Stimulated activated CD8-positive, alpha-beta memory T cell treated with anti-CD3 and anti-CD28 coated beads, Interleukin-2, amount 100 ng/mL, for 1 hour (primary cell): ENCODE data around the gene LRGUK.
"Not testable (repeated sequence)": the region's sequence is repeated elsewhere in the genome, so short reads cannot be mapped to it uniquely, and the experiment has no call there.

ENCODE experiments used
- DNase-seq, 2 donors: peaks; one replicate each; pipeline ENCODE4 v3.0.0-alpha.2; 2020; ENCODE audit warnings: low read depth in 2 of 2

LRGUK gene

DNA sequence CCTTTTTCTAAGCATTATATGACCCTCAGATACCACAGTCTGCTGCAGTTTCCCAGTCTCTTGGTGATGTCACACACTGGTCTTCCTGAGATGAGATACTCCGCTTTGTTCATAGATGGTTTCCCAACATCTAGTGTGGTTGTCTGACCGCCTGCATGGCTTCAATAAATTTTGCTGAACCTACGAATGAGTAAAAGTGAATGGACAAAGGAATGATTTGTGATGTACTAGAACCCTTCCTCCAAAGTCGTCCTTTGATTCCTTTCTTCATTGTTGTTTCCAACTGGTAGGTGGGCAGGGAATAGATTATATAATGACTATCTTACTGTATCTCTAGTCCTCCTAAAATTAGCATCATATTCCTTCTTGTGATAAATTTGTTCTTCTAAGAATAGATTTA lies 107.1 kb downstream of the LRGUK start:
- DNase-seq, result no peak

DNA sequence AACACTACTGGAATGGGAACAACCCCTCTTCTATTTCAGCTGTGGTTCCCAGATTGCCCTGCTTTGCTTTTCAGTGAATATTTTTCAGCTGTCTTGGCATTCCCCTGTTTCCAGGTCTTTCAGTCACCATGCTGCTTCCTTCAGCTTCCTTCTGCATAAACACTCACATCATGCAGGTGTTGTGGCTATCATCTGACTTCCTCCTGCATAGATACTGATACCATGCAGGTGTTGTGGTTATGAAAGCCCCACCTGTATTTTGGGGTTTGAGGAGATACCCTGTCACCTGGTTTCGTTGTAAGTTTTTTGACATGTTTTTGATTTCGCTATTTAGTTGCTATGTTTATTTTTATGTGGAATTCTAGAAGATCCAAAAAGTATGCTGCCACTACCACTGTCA lies 118.1 kb downstream of the LRGUK start:
- no peak for DNase-seq

DNA sequence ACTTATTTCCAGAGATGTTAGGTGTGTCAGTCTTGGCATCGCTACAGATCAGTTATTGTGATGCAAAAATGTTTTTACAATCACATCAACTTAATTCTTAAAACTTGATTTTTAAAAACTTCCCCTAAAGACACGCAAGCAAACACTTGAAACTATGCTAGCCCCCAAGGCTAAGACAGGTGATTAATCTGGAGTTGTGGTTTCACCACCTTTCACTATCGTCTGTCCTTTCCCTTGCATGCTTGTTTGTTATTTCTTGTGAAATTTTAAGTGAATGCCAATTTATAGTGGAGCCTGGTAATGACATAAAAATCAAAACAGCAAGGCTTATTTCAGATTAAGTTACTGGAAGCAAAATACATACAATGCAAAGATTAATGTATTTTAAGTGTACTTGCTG lies 119.2 kb downstream of the LRGUK start:
- no peak for DNase-seq

DNA sequence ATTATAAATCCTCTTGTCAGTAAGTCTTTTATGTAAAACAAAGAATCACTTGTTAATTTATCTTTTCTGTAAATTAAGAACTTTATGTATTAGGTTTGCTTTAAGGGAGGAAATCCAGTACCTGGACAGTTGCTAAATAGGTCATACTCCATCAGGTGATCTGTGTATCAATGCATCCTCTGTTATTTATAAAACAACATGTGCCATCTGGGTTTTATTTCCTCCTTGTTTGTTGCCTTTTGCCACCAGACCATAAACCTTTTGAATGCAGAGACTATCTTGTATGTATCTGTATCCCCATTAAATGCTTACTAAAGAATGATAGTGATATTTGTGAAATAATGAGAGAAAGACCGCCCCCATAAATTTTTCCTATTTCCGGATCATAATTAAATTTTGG lies 119.6 kb downstream of the LRGUK start:
- no peak for DNase-seq

DNA sequence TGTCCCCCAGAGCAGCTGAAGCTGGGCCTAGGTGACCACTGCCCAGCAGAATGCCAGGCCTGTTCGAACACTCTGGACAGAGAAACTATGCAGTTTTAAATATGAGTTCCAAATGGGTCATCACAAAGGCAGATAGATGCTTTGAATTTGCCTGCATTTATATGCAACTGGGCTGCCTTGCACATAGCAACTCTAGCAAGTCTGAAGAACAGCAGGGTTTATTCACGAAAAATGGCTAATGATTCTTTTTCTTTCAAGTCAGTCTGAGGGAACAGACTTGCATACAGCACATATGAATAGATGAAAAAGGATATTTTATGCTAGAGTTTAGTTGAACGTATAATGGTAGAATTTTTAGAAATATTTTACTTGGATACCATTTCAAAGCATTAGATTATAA lies 121.1 kb downstream of the LRGUK start:
- DNase-seq, result no peak

DNA sequence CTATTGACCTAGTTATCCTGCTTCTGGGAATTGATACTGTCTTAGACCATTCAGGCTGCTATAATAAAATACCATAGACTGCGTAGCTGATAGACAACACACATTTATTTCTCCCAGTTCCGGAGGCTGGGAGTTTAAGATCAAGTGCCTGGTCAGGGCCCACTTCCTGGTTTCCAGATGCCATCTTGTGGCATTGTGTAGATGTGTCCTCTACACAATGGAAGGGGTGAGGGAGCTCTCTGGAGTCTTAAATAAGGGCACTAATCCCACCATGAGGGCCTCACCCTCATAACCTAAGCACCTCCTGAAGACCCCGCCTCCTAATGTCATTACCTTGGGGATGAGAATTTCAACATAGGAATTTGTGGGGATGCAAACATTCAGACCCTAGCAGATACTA lies 127.2 kb downstream of the LRGUK start:
- no peak for DNase-seq

DNA sequence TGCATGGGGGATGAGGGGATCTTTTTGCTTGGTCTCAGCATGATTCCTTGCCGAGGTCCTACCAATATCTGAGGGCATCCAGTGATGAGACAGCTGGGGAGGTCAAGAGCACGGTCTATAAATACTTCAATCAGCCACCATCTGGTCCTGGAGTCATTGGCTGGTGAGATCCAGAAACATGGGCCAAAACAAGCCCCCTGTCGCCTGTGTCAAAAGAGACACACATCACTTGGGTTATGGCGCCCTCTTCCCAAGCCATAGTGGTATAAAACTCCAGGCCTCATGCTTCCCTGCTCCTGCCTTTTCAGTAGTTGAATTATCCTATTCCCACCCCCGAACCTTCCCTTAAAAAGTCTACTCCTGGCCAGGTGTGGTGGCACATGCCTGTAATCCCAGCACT lies 128.7 kb downstream of the LRGUK start:
- DNase-seq, result no peak

DNA sequence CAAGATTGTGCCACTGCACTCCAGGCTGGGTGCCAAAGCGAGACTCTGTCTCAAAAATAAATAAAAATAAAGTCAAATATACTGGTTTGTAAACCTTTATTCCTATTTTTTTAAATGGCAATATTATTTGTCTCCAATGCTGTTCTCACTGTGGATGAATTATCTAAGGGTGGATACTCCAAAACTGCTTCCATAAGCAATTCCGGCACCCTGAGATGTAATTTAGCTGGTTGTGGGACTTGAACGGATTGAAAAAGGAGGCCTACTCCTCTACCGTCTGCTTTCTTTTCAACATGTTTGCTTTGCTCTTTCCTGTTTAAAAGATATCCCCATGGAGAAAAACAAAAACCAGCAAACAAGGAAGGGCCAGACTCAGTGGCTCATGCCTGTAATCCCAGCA lies 135.2 kb downstream of the LRGUK start:
- DNase-seq, result no peak

DNA sequence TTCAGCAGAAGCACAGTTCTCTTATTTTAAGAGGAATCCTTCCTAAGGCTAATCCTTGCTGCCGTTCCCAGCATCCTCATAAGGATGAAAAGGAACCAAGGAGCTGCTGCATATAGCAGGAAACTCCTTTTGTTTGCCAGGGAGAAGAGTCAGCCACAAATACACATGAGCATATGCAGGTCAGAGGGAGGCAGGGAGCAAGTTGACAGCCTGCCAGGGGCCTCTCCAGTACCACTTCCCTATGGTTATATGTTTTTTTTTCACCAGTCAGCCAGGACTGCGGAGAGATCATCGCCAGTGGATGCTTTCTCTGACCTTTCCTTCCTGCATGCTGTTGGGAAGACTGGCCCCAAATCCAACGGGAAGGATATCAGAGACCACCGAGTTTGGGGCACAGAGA lies 149.8 kb downstream of the LRGUK start:
- DNase-seq, result no peak

DNA sequence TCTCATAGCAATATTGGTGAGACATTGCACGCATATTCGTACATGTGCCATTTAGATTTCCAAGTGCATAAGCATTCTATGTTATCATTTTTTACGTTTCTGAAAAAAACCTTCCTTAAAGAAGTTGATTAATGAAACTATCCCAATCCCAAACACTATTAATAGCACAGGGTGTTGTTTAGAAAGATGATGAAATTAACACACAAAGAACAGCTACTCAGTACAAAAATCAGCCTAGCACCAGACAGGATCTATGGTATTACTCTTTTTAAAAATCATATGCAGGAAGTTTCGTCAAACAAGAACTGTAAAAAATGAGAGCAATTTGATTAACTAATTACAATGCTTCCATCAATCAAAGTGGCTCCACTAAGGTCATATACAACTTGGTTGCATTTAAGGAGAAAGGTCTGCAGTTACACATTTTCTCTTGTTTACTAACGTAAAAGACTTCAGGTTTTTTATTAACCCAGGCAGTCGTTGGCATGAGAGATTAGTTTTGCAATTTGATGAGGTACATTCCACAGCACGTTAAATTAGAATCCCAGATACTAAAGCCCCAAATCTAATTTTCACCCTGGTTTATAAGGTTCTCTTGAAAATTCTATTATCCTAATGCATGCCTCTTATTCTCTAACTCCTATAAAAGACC lies 151.5 kb downstream of the LRGUK start:
- DNase-seq, result no peak

DNA sequence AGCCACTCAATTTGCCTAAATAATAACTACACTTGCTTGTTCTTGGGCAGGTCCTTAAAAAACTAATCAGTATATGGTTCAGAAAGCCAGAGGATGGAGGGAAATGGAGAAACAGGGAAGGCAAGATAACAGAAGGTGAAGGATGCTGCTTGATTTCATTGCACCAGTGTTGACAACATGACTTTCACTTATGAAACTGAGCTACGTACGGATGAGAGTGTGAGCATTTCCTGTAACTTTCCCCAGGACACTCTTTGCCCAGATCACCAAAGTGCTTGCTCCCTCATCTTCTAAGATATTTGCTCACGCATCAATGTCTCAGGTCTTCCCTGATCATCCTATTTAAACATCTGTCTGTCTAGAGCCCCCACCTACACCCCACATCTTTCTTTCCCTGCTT lies 152.2 kb downstream of the LRGUK start:
- no peak for DNase-seq

DNA sequence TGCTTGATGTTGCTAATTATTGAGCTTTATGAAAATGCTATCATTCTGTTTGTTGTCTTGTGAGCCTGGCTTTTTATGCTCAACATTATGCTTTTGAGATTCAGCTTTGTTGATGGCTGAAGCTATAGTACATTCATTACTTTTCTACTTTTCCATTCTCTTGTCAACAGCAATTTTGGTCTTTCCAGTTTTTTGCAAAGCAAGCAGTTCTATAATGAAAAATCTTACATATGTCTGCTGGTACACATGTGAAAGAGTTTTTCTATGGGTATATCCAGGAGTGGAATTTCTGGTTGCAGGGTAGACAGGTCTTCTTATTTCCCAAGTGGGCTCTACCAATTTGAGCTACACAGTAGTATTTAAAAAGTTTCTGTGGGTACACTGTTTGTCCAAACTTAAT lies 152.8 kb downstream of the LRGUK start:
- DNase-seq, result no peak

DNA sequence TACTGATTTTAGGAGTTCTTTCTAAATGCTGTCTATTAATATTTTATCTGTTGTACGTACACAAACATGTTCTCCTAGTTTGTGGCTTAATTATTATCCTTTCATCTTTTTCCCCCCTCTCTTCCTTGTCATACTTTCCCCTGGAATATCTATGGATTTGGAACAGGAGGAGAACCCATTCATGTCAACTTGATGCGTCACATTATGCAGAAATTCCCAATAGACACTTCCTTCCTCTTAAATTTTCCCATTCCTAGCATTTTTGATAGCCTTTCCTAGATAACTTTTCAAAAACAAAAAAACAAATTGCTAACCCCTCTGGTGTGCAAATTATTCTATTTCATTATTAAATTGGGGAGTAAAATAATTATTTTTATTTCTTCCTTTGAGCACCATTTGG lies 153.4 kb downstream of the LRGUK start:
- no peak for DNase-seq

DNA sequence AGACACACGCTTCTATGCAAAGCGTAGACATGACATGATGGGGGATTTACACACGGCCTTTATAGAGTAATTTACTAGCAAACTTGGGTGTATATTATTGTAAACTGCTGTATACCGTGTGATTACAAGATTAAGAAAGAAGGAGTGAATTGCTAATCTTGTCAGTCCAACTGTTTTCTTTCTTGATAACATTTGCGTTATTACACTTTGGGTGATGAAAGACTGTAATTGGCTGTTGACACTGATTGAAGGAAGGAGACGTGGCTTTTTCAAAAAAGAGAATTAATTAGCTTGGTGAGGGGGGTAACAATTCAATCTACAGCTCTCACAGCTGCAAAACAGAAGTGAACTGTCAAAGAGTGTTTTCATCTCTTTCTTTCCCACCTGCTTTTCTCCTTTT lies 156.9 kb downstream of the LRGUK start:
- no peak for DNase-seq

DNA sequence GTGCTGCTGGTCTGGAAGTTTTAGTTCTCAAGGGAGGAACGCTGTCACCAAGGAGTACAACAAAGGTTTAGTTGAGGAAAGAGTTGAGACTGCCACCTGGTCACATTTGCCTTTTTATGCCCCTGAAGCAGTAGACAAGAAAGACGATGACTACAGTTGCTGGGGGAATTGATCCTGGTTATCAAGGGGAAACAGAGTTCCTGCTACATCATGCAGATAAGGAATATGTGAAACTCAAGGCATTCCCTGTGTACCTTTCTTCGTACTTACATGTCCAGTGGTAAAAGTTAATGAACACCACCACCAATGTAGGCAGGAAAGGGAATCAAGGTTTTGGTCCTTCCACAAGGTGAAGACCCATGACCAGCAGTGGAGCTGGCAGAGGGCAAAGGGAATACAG lies 157.8 kb downstream of the LRGUK start:
- no peak for DNase-seq

DNA sequence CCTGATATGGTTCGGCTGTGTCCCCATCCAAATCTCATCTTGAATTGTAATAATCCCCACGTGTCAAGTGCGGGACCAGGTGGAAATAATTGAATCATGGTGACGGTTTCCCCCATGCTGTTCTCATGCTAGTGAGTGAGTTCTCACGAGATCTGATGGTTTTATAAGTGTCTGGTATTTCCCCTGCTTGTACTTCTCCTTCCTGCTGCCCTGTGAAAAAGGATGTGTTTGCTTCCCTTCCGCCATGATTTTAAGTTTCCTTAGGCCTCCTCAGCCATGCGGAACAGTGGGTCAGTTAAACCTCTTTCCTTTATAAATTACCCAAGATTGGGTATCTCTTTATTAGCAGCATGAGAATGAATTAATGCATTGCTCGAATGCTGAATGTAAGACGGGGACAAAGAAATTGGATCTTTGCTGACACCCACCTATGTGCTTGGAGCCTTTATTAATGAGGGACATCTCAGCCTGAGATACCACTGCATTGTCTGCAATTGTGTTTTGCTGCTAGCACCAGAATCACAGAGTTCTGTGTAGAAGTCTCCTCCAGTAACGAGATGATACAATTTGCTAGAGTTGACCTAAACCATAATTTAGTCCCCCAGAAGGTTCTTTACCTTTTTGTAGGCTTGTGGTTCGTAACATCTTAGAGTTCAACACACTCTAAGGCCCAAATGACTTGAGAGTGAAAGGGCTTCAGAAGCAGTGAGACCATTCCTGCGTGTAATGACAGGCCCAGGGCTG lies 160.9 kb downstream of the LRGUK start:
- no peak for DNase-seq

DNA sequence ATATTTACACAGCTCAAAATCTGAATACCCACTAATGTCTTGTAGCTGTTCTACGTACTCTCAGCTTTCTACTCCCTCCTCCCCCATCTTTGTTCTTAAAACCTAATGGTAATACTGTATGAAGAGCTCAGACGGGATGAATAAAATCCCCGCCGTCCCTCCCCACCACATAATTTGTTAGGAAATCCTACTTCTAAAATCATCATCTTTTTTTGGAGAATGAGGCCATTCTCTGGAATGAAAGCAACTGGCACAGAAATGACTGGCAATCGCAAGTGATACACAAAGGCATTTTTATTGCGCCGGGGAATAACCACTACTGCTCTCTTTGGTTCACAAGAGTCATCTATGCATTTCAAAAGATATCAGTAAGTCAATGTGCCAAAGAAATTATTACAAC lies 162.3 kb downstream of the LRGUK start:
- DNase-seq, result no peak

DNA sequence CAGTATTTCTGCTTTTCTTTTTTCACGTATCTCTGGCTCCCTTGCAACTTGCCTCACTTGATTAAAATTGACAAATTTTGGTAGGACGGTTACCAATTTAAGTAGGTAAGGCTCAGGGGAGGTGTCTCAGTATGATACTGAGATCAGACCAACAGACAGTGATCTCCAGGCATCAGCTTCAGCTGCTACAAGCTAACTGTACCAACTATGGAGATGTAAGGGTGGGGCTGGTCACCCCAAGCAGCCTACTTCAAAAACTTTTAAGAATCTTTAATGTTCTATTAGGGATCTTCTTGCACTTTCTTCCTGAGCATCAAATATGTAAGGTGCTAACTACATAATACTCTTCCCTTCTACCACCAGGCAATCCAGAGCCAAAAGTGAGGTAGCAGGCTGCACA lies 162.7 kb downstream of the LRGUK start:
- no peak for DNase-seq

DNA sequence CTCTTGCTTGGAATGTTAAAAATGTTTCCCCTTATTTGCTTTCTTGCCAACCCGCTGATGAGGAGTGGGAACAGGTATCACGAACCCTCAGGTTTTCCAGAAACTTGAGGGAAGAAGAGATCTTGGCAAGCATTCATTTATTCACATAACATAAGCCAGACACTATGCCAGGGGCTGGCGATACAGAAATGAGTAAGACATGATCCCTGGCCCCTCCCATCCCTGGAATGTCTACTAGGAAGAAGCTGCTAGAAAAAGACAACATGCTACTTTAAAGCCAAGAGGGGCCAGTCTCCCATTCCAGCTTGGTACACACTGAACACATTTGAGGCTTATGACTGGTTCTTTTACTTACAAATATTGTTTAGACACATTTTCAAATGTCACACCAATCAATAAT lies 163.1 kb downstream of the LRGUK start:
- DNase-seq, result no peak

DNA sequence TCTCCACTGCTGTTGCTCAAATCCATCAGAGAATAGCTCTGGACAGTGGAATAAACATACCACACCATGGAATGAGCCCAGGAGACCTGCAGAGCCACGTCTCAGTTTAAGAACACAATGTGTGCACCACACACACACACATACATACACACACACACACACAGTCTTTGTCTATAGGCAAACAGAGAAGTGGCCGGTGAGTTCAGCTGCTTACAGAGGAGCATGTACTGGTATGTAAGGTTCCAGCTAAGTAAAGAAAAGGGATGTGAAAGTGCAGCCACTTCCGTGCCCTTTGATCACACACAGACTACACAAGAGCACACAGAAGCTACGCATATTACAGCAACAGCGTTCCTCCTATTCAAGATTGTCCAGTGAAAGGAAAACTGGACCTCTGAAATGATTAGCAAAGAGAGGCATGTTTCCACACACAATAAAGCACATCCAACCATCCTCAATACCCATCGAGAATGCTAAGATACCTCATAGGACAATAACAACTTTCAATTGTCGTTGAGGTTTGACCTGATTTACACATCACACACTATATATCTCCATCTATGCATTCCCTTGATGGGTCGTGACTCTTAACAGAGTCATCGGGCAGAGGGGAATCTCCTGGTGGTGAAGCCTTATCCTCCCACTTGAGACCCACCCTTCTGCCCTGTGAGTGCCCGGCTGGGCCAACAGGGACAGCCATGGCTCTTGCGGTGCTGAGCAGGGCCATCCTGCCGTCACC lies 166.0 kb downstream of the LRGUK start:
- no peak for DNase-seq

DNA sequence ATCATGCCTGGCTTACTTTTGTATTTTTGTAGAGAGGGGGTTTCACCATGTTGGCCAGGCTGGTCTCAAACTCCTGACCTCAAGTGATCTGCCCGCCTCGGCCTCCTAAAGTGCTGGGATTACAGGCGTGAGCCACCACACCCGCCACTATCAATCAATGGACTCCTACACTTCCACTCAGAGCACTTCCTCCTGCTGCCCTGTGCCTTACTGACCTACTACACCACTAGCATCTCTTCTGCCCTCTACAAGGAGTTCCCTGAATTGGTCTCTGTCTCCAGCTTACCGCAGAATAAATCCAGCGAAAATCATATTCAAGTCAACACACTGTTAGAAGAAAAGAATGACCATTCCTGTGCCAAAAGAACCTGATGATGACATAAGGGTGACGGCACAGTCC lies 168.8 kb downstream of the LRGUK start:
- DNase-seq, result not testable (repeated sequence)

DNA sequence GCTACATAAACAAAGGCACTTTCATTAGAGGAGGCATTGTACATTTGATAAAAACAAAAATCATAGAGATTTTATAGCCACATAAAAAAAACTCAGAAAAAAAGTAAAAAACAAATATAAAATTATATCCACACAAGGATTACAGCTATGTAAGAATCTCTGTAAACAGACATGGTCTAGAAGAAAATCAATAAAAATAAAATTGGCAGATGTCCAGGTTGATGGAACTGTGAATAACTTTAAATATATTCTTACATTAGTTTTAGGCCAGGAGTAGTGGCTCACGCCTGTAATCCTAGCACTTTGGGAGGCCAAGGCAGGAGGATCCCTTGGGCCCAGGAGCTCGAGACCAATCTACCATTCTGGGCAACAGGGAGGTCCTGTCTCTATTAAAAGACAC lies 170.3 kb downstream of the LRGUK start:
- no peak for DNase-seq
